GM21423 (cell line): ENCODE data around the gene MRPL34.

ENCODE experiments used
- ATAC-seq: cut with Tn5 transposase; IDR thresholded peaks from one replicate; pipeline ENCODE4 v1.9.1; 2021; ENCODE audit warnings: mild to moderate bottlenecking, moderate library complexity; ENCODE audit not compliant: unreplicated experiment

Gene MRPL34

DNA sequence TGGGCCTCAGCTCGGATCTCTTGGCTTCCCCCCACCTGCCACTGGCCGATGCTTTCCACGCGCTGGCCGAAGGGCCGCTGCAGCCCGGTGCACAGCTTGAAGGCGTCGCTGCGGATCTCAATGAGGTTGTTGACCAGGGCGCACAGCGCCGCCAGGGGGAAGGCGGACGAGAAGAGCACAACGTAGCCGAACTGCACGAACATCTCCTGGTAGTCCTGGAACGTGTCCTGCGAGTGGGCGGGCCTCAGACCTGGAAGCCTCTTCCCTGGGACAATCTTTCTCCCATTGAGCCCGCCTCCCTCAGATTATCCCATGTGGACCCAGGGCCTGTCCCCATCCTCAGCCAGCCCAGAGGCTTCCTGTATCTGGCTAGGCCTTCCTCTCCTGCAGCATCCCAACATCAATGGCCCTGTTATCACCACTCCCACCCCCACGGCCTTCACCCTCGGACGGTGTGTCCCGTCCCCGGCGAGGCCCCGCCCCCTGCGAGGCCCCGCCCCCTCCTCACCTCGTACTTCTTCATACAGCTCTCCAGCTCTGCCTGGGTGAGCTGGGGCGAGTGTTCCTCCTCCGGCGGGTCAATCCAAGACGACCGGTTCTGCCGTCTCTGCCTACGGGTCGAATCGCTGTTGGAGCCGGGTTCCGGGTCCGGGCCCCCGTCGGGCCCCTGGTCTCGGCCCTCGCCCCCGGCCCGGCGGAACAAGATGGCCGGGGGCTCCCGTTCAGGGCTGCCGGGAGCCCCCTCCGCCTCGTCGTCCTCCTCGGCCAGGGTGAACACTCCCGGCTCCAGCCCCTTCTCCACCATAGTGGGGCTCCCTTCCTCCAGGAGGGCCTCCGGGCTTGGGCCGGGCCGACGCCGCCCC lies 22.2 kb downstream of the MRPL34 start:
- ATAC-seq, result no peak

DNA sequence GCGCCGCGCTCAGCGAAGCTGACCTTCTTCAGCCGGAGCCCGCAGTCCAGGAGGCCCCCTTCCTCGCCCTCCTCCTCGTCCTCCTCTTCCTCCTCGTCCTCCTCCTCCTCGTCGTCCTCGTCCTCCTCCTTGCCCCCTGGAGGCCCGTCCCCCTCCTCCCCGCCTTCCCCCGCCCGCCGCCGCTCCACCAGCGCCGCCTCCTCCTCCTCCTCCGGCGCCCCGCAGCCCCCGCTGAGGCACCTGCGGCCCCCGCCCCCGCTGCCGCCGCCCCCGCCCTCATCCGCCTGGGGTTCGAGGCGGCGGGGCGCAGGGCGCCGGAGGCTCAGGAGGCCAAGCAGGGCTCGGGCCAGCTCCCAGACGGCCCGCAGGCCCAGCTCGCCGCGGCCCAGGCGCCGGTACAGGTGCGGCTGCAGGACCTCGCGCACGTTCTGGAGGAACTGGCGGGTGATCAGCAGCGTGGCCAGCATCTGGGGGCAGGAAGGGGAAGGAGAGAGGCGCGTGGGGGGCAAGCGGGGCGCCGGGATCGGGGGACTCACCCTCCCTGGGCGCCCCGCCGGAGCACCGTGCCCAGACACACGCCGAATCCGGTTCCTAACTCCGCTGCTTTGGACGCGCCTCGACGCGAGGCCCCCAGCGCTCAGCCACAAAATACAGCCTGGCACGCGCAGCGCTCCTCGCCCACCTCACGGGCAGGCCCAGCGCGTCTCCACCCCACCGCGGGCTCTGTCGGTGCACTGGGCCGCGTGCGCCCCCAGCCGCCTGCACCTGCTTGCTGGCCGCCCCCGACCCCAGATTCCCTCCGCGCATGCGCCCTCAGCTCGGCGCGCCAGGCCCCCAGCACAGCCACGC lies 23.1 kb downstream of the MRPL34 start:
- no peak for ATAC-seq

DNA sequence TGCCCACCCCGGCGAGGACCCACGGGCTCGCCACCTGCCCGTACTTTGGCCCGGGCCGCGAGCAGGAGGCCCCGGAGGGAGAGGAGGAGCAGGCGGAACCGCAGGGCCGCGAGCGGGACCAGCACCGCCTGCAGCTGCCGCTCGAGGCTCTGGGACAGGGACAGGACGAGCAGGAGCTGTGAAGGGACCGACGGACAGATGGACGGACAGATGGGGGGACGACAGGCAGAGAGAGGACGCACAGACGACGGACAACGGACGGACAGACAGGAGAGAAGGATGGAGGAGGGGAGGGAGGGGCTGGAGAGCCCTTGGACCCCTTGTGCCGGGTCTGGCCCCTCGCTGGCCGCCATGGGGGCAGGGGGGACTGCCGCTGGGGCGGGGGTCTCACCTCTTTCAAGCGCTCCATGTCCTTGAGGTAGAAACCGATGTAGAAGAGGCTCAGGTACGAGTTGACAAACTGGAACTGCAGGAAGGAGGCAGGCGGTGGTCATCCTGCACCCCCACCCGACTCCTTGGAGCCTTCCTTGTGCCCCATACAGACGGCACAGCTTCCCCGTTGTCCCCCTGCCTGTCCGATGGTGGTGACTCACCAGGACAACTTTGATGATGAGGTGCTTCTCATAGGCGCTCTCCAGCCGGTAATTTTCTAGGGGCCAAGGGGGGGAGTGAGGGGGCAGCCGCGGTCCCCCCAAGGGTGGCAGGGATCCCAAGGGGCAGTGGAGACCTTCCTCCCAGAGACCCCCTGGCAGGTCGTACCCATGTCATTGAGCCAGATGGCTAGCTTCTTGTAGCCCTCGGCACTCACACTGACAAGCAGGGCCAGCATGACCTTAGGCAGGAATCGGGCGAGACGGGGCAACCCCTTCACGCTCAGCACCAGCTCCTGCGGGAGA lies 23.9 kb downstream of the MRPL34 start:
- ATAC-seq, result no peak

DNA sequence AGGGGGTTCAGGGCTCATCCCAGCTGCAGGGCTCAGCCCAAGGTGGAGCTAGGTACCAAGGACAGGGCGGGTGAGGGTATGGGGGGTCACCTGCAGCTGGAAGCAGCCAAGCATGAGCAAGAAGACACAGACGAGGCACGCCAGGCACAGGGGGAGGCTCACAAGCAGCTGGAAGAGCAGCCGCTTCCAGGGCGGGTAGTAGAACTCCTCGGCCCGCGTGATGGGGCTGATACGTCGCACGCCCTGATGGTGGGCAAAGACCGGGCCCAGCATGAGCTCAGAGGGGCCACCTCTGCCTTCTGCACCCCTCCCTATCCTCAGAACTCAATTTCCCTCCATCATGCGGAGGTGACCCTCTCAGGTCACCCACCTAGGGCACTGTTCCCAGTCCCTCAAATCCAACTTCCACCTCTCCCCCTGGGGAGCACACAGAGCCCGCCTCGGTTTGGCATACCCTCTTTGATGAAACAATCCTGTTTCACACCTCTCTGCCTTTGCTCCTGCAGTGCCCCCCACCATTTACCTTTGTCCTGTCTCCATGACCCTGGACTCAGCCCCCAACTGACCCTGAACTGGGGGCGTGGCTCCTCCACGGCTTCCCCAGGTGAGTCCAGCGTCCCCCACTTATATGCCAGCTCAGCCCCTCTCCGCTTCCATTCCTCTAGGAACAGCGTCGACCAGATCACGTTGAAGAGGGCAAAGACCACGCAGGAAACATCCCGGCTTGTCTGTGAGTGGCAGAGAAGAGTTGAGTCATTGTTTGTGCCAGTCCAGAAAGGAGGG lies 24.8 kb downstream of the MRPL34 start:
- ATAC-seq, result no peak

DNA sequence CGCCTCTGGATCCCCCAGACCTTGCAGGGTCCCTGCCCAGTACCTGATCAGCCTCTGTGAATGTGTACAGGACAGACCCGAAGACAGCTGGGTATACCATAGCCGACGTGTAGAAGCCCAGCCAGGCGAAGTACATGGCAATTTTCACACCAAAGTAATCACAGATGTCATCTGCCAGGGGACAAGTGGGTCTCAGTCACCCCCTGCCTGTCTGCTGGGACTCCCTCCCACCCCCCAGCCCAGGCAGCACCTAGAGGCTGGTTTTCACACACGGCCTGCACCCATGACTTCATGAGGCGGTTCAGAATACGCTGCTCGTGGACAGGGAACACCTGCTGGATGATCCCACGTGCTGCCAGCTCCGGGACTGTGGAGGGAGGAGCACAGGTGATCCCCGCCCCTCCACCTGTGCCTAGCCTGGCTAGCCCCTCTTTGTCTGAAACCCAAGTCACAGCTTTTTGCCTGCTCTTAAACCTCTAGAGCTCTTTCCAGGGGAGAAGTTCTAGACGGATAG lies 25.4 kb downstream of the MRPL34 start:
- ATAC-seq, result no peak

DNA sequence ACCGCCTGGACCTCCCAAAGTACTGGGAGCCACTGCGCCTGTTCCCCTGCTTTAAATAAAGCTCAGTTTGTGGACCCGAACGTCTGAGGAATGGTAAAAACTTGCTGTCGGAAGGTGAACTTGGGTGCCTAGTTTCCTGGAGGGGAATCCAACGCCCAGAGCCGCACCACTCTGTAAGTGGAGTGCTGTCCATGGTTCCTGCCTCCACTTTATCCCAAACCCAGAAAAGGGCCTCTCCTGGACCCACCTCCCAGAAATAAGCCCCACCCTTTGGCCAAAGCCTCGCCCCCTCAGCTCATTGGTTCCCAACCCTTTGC lies 26.6 kb downstream of the MRPL34 start:
- no peak for ATAC-seq

DNA sequence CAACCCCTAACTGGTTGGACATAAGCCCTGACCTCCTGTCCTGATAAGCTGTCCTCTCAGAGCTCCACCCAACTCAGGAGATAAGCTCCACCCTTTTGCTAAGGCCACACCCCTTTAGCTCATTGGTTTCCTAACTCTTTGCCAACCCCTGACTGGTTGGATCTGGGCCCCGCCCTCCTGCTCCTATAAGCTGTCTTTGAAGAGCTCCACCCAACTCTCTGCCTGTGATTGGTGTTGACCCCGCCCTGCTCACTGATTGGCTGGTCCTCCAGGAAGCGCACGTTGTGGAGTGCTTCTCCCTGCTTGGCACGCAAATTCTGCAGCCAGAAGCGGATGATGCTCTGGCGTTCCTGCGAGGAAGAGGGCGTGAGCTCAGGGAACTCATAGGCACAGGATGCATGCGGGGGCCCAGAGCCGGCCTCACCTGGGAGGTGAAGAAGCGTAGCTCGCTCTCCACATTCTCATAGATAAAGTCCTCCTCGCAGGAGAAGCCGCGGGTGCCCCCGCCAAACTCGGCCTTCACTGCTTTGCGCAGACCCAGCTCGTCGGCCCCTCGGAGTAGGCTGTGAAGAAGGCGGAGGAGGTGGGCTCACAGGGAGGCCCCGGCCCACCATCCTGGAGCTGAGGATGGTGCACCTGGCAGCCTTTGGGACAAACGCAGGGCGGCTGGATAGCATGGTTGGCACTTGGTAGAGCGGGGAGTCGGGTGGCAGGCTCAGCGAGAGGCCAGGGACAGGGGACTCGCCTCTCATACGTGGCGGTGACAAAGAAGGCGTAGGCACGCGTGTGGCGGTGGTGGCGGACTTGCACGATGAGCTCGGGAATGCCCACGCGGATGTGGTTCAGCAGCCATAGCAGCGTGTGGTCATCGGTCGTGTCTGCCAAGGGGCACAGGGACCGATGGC lies 27.3 kb downstream of the MRPL34 start:
- ATAC-seq, result no peak

DNA sequence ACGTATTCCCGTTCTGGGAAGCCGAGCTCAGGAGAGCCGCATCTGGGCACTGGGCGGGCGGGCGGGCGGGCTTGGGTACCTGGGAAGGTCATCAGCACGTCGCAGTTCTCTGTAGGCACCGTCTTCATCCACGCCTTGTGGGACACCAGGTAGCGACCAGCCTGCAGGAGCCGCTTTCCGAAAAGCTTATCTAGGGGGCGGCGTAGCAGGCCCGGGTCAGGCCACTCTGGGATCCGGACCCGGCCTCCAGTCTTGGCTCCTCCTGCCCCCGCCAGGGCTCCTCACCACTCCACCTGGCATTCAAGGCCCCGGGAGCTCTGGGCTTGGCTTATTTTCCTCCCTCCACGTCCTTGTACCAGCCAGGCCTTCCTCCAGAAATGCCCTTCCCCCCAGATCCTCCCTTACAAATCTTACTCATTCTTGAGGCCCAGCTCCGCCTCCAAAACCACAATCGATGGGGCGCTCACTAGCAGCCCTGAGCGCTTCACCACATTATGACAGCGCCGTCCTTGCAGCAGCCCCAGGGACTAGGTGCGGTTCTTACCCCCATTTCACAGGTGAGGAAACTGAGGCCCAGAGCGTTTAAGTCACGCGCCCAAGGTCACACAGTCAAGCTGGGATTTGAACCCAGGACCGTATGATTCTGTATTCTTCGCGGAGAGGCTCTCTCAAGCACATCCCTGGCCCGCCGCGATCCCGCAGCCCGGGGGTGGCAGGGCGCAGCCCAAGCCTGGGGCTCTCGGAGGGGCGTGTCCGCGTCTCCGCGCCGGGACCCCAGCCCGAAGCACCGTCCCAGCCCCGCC lies 28.1 kb downstream of the MRPL34 start:
- no peak for ATAC-seq

DNA sequence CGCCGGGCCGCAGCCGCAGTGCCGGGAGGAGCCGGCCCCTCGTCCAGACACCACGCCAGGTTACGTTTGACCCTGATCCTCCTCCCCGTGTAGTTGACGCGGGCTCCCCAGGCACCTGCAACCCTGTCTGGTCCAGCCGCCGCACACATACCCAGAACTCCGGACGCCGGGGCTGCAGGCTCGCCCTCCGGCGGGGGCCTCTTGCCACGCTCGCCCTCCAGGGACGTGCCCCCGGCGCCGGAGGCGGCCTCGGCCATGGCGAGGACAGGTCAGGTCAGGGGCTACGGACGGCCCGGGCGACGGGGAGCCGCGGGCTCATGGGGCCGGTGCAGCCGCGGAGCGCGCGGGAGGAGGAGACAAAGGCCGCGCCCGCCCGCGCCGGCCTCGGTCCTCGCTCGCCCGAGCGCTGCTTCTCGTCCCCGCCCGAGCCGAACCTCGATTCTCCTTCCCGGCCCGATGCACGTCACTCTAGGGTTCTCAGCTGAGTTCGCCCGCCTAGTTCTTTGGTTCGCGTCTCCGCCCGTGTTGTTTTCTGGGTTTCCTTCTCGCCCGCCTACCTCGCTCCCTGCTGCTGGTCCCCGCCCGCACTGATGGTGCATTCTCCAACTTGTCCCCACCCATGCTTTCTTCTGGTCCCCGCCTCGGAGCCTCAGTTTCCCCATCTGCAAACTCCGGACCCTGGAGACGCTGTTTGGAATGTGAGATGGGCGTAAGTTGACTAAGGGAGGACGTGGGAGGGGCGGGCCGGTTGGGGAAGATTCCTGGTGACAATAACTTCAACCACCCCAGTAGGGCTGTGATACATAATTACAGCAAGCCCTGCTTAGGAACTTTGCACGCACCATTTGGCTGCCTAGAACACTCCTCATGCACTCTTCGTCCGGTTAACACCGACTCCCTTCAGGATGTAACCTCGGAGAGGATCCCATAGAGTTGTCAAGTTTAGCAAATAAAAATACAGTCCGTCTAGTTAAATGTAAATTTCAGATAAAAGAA lies 29.0 kb downstream of the MRPL34 start, which contains the start of gene ANO8:
Gene ANO8 (minus strand): TSS at position 442 of the 996 bp plus-strand sequence. CDS start 185 bp downstream, at position 257.
- peak; percentile 40 for ATAC-seq

DNA sequence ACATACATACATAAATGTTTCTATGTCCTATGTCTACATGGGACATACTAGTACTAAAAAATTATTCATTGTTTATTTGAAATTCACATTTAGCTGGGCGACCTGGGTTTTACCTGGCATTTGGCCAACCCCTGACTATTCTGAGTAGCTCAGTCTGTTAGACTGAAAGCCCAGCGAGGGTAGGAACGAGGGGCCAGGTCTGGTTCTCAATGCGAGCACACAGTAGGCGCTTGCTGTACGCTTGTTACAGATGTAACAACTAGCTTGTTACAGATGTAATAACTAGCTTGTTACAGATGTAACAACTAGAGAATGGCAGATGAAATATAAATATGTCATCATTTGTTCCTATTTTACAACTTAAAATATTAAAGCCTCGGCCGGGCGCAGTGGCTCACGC lies 29.9 kb downstream of the MRPL34 start:
- no peak for ATAC-seq

DNA sequence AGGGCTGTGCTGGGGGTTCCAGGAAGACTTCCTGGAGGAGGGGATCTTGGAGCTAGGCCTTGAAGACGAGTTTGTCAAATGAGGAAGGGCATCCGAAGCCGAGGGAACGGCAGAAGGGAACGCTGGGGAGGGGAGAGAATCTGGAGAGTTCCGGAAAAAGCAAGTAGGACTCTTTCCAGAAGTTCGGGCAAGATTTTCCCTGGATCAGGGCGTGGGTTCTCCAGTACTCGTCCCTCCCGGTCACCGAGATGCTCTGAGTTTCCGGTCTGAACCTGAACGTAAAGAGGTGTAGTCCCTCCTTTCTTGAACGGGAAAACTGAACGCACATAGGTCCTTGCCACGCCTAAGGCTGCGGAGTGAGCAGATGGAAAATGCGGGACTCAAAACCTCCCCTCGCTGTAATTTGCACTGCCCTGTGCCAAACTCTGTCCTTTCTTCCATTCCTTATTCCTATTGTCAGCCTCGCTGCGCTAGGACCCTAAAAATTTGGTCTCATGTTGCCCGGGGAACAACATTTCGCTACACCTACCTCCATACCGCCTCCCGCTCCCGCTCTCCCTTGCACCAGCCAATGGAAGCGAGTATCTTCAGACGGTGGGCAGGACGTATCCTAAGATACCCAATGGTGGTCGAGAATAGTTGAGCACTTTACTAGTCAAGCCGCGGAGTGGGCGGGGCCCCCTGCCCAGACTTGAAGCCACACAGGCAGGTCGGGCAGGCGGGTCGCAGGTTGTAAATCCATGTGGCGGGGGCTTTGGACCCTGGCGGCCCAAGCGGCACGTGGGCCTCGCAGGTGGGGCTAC lies 31.4 kb downstream of the MRPL34 start, which contains the start of gene GTPBP3:
Gene GTPBP3 (plus strand): TSS at position 682 of the 803 bp plus-strand sequence. CDS start 59 bp downstream, at position 741.
- peak; percentile 78 for ATAC-seq

DNA sequence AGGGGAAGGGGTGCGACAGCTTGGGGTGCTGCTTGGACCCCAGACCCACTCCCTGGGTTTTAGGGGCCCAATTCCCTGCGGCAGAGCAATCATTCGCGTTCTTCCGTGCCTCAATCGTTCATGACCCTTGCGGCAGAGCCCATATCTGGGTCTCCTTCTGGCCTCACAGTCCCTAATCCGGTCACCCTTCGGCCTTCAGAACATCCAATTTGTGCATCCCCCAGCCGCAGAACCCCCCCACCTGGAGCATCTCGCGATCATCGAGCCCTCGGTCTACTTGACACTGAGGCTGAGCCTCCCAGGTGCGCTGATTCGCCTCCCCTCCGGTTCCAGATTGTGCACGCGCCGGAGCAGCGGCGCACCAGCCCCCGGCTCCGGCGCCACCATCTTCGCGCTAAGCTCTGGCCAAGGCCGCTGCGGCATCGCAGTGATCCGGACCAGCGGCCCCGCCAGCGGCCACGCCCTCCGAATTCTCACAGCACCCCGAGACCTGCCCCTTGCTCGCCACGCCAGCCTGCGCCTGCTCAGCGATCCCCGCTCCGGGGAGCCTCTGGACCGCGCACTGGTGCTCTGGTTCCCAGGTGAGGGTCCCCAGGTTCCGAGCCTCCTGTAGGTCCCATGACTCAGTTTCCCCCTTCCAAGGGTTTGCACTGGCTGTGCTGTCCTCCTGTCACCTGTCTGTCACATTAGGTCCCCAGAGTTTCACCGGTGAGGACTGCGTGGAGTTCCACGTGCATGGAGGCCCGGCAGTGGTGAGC lies 32.2 kb downstream of the MRPL34 start:
- ATAC-seq, result no peak

DNA sequence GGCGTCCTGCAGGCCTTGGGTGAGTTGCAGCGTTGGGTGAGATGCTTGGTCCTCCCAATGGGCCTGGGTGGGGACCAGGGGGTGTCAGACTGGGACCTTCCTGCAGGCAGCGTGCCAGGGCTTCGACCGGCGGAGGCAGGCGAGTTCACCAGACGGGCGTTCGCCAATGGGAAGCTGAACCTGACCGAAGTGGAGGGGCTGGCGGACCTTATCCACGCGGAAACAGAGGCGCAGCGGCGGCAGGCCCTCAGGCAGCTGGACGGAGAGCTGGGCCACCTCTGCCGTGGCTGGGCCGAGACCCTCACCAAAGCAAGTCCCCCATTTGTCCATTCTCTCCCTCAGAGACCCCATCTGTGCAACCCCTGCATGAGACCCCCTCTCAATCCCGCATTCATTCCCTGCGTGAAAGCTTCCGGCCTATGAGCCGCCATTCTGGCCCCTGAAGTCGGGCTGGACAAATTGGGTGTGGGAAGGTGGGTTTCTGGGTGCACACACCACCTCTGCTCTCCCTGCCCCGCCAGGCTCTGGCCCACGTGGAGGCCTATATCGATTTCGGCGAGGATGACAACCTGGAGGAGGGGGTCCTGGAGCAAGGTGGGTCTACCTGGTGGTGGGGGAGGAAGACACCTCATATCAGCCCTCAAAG lies 32.9 kb downstream of the MRPL34 start:
- no peak for ATAC-seq

DNA sequence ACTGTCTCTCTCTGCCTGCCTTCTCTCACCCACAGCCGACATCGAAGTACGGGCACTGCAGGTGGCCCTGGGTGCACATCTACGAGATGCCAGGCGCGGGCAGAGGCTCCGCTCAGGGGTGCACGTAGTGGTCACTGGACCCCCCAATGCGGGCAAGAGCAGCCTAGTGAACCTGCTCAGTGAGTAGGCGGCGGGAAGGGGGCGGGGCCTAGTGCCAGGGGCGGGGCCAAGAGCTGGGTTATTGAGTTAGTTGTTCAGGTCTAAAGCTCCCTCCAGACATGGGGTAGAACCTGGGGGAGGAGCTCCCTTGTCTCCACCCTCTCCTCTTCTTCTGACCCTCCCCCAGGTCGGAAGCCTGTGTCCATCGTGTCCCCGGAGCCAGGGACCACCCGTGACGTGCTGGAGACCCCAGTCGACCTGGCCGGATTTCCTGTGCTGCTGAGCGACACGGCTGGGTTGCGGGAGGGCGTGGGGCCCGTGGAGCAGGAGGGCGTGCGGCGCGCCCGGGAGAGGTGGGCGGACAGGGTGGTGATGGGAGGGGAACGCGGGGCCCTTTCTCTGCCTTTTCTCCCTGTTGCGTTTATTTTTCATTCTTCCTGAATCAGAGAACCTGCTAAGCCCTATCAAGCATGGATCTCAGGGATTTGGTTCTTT lies 33.5 kb downstream of the MRPL34 start:
- no peak for ATAC-seq
